BE2C (cell line): Measurements from ENCODE around the gene FAM168A.

Source experiments
- DNase-seq: peaks from one replicate; pipeline ENCODE4 v3.0.0-alpha.2; 2020
- H3K27me3 ChIP-seq: fragments of 250-450 bp; sonication (Bioruptor Pico); 2 replicates; pipeline ENCODE4 v1.5.1; 2020; ENCODE audit warnings: mild to moderate bottlenecking
- H3K36me3 ChIP-seq: fragments of 250-450 bp; sonication (Bioruptor Pico); 2 replicates; pipeline ENCODE4 v1.5.1; 2020; ENCODE audit warnings: mild to moderate bottlenecking
- H3K4me1 ChIP-seq: fragments of 250-450 bp; sonication (Bioruptor Pico); 2 replicates; pipeline ENCODE4 v1.5.1; 2020
- H3K4me3 ChIP-seq: 2 replicates; pipeline ENCODE4 v1.5.1; 2011; ENCODE audit warnings: low read depth, low read length
- H3K9me3 ChIP-seq: fragments of 250-450 bp; sonication (Bioruptor Pico); 2 replicates; pipeline ENCODE4 v1.5.1; 2020
- CTCF ChIP-seq: IDR thresholded peaks from 2 replicates; pipeline ENCODE4 v1.5.1; 2012; ENCODE audit warnings: mild to moderate bottlenecking, low read depth, low read length

Gene FAM168A

GRCh38 chr11:73387594-73388264 lies 210.2 kb downstream of the FAM168A start:
- no peaks in the 10 kb centered on the region for H3K36me3 ChIP-seq
- no peak overlapping the region for H3K4me3 ChIP-seq
- H3K4me1 ChIP-seq: no peaks in the 10 kb centered on the region
- no peak for TF ChIP-seq CTCF
- DNase-seq: no peak
- no peaks in the 10 kb centered on the region for H3K9me3 ChIP-seq
- no peaks in the 10 kb centered on the region for H3K27me3 ChIP-seq

DNA sequence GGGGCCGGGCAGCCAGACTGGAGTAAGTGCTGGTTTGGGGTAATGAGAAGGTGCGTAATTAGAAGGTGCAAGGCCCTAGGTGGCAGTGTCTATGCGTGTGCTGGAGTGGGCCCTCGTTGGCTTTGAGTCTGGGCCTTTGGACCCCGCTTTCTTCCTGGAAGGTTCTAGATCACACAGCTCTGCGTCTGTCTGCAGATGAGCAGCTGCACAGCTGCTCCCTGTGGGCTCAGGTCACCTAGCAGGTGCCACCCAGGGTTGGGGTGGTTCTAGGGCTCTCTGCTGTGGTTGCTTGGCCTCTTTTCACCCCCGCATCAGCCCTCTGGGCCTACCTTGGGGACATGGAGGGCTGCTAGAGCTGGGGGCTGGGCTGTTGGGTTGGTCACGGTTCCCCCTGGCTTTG lies 211.4 kb downstream of the FAM168A start:
- DNase-seq: no peak
- Histone ChIP-seq H3K27me3 (no peaks in the 10 kb centered on the region), H3K4me3 (no peak overlapping the region), H3K36me3 (no peaks in the 10 kb centered on the region), H3K9me3 (no peaks in the 10 kb centered on the region), H3K4me1 (no peaks in the 10 kb centered on the region)
- no peak for TF ChIP-seq CTCF

- H3K4me1 ChIP-seq: no peaks in the 10 kb centered on the region
- no peaks in the 10 kb centered on the region for H3K36me3 ChIP-seq
- DNase-seq: no peak
- no peak for TF ChIP-seq CTCF
- no peak overlapping the region for H3K4me3 ChIP-seq
- H3K27me3 ChIP-seq: no peaks in the 10 kb centered on the region
- no peaks in the 10 kb centered on the region for H3K9me3 ChIP-seq
Measured at GRCh38 chr11:73386016-73386415, 211.9 kb downstream of the FAM168A start.

DNA sequence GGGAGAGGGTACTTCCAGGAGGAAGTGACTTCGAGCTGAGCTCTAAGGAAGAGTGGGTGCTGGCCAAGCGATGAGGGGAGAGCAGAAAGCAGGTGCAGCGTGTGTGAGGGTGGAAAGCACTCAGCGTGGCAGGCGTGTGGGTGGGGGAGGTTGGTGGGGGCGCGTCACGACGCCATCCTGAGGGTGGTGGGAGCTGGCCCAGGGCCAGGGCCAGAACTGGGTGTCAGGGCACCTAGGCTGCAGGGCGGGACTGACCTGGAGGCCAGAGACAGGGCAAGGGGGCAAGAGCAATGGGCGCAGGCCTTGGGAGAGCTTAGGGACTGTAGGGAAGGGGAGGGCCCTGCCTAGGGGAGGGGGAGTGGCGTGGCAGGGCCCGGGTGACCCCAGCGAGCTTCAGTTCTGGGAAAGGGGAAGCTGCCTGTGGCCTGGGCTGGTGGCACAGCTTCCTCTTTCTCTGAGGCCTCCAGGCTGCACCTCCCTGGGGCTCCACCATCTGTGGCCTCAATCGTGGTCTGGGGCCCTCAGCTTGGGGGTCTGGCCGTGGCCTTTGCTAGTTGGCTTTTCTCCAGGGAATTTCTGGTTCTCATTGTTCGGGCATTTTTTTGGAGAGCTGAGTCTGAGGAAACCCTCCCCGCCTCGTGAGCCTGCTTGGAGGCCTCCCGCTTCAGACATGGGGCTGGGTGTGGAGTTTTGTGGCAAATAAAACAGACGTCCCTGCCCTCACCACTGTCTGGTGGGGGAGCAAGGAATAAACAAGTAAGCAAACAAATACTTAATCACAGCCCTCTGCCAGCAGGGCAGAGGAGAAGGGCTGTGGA lies 212.8 kb downstream of the FAM168A start:
- no peak for DNase-seq
- no peaks in the 10 kb centered on the region for H3K4me1 ChIP-seq
- no peaks in the 10 kb centered on the region for H3K27me3 ChIP-seq
- H3K4me3 ChIP-seq: no peak overlapping the region
- no peak for TF ChIP-seq CTCF
- no peaks in the 10 kb centered on the region for H3K9me3 ChIP-seq
- H3K36me3 ChIP-seq: no peaks in the 10 kb centered on the region

DNA sequence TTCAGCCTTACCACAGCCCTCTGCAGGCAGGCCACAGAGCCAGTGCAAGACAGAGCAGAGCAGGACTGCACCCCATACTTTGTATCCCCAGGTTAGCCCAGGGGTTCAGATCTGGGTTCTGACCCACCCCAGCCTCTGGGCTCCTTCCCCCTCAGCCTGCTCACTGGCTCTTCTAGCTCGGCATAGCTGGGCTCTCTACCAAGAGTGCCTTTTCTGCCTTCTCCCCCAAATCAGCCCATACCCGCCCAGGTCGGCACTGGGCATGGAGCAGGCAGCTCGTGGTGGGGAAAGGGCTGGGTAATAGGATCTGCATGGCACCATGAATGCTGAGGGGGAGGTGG lies 213.4 kb downstream of the FAM168A start:
- Histone ChIP-seq H3K4me3 (no peak overlapping the region), H3K4me1 (no peaks in the 10 kb centered on the region), H3K9me3 (no peaks in the 10 kb centered on the region), H3K27me3 (no peaks in the 10 kb centered on the region), H3K36me3 (no peaks in the 10 kb centered on the region)
- DNase-seq: no peak
- TF ChIP-seq CTCF: no peak

- Histone ChIP-seq H3K36me3 (no peaks in the 10 kb centered on the region), H3K4me1 (no peaks in the 10 kb centered on the region), H3K27me3 (no peaks in the 10 kb centered on the region), H3K9me3 (no peaks in the 10 kb centered on the region), H3K4me3 (no peak overlapping the region)
- TF ChIP-seq CTCF: no peak
- no peak for DNase-seq
Measured at GRCh38 chr11:73384125-73384441, 213.8 kb downstream of the FAM168A start.
